Measurements from ENCODE around the gene CYTH1.

The CYTH1 gene

GRCh38 chr17:78727057-78727456, 55.0 kb downstream of the CYTH1 start:
- TF ChIP-seq CTCF (IDR thresholded peaks at IDR 0.05; ENCODE audit: poor library complexity, severe bottlenecking): no peak
- no peak overlapping the region for H3K27ac ChIP-seq (ENCODE audit: poor library complexity, severe bottlenecking)

GRCh38 chr17:78726513-78726912, 55.6 kb downstream of the CYTH1 start:
- DNase-seq (ENCODE audit: low spot score): no peak
- peaks cover 15% of the 10 kb centered on the region for H3K4me1 ChIP-seq (ENCODE audit: insufficient read depth, poor library complexity, severe bottlenecking)
- H3K36me3 ChIP-seq (ENCODE audit: low read depth): peaks cover 10% of the 10 kb centered on the region; the same call in 1 of the 2 replicates
- TF ChIP-seq CTCF (IDR thresholded peaks at IDR 0.05; ENCODE audit: poor library complexity, severe bottlenecking): no peak
- H3K9me3 ChIP-seq (ENCODE audit: severe bottlenecking): no peaks in the 10 kb centered on the region
- no peak overlapping the region for H3K4me3 ChIP-seq (ENCODE audit: severe bottlenecking)
- no peak for ATAC-seq (ENCODE audit: low read depth)
- H3K27ac ChIP-seq (ENCODE audit: poor library complexity, severe bottlenecking): no peak overlapping the region
- H3K27me3 ChIP-seq (ENCODE audit: insufficient read depth, poor library complexity, severe bottlenecking): no peaks in the 10 kb centered on the region

More at GRCh38 chr17:78727057-78727456, 55.0 kb downstream of the CYTH1 start:
- peaks cover 10% of the 10 kb centered on the region; the same call in 1 of the 2 replicates for H3K36me3 ChIP-seq (ENCODE audit: low read depth)
- peaks cover 15% of the 10 kb centered on the region for H3K4me1 ChIP-seq (ENCODE audit: insufficient read depth, poor library complexity, severe bottlenecking)
- H3K27me3 ChIP-seq (ENCODE audit: insufficient read depth, poor library complexity, severe bottlenecking): no peaks in the 10 kb centered on the region
- DNase-seq (ENCODE audit: low spot score) (no peak), ATAC-seq (ENCODE audit: low read depth) (no peak)
- H3K4me3 ChIP-seq (ENCODE audit: severe bottlenecking): no peak overlapping the region
- H3K9me3 ChIP-seq (ENCODE audit: severe bottlenecking): no peaks in the 10 kb centered on the region

- Histone ChIP-seq H3K4me3 (ENCODE audit: severe bottlenecking) (no peak overlapping the region), H3K27me3 (ENCODE audit: insufficient read depth, poor library complexity, severe bottlenecking) (no peaks in the 10 kb centered on the region), H3K27ac (ENCODE audit: poor library complexity, severe bottlenecking) (no peak overlapping the region), H3K36me3 (ENCODE audit: low read depth) (peaks cover 10% of the 10 kb centered on the region; the same call in 1 of the 2 replicates), H3K4me1 (ENCODE audit: insufficient read depth, poor library complexity, severe bottlenecking) (peaks cover 15% of the 10 kb centered on the region), H3K9me3 (ENCODE audit: severe bottlenecking) (no peaks in the 10 kb centered on the region)
- no peak for DNase-seq (ENCODE audit: low spot score)
- TF ChIP-seq CTCF (IDR thresholded peaks at IDR 0.05; ENCODE audit: poor library complexity, severe bottlenecking): no peak
- ATAC-seq (ENCODE audit: low read depth): no peak
Observed at GRCh38 chr17:78725448-78726021, 56.5 kb downstream of the CYTH1 start.

- H3K4me1 ChIP-seq (ENCODE audit: insufficient read depth, poor library complexity, severe bottlenecking): peaks cover 14% of the 10 kb centered on the region
Observed at GRCh38 chr17:78724999-78725398, 57.1 kb downstream of the CYTH1 start.

More at GRCh38 chr17:78724999-78725398, 57.1 kb downstream of the CYTH1 start:
- Histone ChIP-seq H3K27ac (ENCODE audit: poor library complexity, severe bottlenecking) (no peak overlapping the region), H3K36me3 (ENCODE audit: low read depth) (peaks cover 10% of the 10 kb centered on the region; the same call in 1 of the 2 replicates), H3K9me3 (ENCODE audit: severe bottlenecking) (no peaks in the 10 kb centered on the region), H3K4me3 (ENCODE audit: severe bottlenecking) (no peak overlapping the region), H3K27me3 (ENCODE audit: insufficient read depth, poor library complexity, severe bottlenecking) (no peaks in the 10 kb centered on the region)
- DNase-seq (ENCODE audit: low spot score) (no peak), ATAC-seq (ENCODE audit: low read depth) (no peak)
- TF ChIP-seq CTCF (IDR thresholded peaks at IDR 0.05; ENCODE audit: poor library complexity, severe bottlenecking): no peak

Data from RWPE2 (cell line).